ENCODE data around the gene ACER2.

Gene ACER2

DNA sequence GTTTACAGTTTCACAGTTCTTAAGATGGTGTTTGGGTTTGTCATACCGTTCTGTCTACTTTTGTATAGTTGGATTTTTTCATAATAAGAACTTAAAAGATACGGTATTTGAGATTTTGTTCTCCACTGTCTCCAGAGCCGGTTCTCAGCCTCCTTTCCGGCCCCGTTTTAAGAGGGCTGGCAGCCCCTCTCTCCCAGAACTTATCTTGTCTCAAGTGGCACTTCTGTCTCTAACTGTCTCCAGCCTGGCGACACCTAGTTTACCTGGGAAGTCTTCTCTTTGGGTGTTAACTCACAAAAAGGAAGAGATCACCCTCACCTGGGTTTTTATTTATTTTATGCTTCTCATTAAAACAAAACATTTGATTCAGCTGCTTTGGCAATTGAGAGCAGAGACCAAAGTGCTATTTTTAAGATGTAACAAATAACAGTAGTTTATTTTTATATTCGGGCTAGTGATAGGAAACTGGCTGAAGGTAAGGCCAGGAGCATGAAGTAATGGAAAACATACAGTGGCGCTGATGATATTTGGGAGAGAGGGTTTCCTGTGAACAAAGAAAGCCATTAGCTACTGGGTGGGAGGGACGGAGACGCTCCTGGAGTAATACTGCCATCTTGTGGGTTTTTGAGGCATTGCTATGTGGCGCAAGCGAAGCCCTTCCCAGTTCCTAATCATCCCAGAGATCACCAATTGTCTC, 48.3 kb downstream of the ACER2 start:
- TF ChIP-seq, protein P1, sequence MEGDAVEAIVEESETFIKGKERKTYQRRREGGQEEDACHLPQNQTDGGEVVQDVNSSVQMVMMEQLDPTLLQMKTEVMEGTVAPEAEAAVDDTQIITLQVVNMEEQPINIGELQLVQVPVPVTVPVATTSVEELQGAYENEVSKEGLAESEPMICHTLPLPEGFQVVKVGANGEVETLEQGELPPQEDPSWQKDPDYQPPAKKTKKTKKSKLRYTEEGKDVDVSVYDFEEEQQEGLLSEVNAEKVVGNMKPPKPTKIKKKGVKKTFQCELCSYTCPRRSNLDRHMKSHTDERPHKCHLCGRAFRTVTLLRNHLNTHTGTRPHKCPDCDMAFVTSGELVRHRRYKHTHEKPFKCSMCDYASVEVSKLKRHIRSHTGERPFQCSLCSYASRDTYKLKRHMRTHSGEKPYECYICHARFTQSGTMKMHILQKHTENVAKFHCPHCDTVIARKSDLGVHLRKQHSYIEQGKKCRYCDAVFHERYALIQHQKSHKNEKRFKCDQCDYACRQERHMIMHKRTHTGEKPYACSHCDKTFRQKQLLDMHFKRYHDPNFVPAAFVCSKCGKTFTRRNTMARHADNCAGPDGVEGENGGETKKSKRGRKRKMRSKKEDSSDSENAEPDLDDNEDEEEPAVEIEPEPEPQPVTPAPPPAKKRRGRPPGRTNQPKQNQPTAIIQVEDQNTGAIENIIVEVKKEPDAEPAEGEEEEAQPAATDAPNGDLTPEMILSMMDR (IDR thresholded peaks at IDR 0.05; ENCODE audit: extremely low read depth, missing control alignments), result peak; percentile 87

DNA sequence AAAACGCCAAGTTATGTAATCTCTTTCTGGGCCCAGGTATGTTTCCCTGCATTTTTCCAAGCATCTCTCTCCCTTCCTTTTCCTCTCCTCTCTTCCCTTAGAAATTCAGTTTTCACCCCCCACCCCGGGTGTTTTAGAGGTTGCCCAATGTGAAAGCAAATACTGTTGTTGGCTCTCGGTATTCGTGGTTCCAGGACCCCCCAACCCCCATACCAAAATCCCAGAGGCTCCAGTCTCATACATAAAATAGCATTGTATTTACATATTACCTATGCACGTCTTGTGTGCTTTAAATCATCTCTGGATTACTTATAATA, 48.8 kb downstream of the ACER2 start:
- DNase-seq (ENCODE audit: low spot score), result no peak
- TF ChIP-seq, protein P1 (IDR thresholded peaks at IDR 0.05; ENCODE audit: extremely low read depth, missing control alignments), result no peak

More for the DNA sequence above, 48.3 kb downstream of the ACER2 start:
- peak; percentile 82 for DNase-seq (ENCODE audit: low spot score)

DNA sequence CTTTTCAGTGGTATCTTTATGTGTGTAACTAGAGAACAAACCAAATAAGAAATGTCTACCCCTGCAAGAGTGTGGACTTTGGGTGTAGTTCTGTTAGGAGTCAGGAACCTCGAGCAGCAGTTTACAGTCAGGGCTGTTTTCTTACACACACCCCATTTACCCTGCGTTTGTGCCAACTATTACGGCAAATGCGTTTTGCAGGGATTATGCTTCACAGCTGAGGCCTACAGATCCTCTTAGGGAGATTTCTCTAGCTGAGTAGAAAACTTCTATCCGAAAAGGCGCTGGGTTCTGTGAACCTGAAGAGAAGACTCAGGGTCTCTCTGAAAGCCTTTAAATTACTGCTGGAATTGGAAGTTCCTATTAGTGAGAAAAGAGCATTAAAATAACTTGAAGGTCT, 51.4 kb downstream of the ACER2 start:
- DNase-seq (ENCODE audit: low spot score), result no peak
- TF ChIP-seq, protein P1 (IDR thresholded peaks at IDR 0.05; ENCODE audit: extremely low read depth, missing control alignments), result no peak

DNA sequence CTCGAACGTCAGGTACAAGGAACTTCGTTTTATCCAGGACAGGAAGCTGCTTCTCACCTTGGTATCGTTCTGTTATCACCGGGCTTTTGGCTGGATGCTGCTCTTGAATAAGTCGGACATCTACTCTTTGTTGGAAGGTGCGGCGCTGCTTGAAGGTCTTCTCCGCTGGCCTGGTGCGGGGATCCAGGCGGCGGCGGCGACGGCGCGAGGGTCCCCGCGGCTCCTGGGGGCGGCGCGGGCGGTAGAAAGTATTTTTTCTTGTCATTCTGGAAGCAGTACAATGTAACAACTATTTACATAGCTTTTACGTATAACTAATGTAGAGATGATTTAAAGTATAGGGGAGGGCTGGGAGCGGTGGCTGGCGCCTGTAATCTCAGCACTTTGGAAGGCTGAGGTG, 52.3 kb downstream of the ACER2 start:
- TF ChIP-seq, protein P1 (IDR thresholded peaks at IDR 0.05; ENCODE audit: extremely low read depth, missing control alignments), result no peak
- DNase-seq (ENCODE audit: low spot score), result no peak

DNA sequence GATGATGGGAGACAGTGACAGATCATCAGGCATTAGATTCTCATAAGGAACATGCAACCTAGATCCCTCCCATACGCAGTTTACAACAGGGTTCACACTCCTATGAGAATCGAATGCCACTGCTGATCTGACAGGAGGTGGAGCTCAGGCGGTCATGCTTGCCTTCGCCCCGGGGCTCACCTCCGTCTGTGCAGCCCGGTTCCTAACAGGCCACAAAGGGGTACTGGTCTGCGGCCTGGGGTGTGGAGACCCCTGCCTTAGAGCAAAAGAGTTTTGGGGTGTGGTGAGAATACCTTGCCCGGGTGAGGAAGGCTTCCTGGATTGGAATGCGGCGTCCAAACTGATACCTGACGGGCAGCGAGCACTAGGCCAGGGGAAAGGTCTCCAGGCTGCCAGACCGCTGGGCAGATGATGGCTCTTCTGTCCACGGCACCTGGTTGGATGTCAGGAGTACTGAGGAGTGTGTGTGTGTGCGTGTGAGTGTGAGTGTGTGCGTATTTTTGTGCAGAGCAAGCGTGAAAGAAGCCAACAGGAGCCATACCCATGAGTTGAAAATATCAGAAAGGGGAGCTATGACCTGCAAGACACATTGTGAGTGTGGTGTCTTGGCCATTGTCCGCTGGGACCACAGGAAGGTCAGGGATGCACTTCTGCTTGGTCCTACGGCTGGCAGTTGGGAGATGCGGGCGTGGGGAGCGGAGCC, 55.4 kb downstream of the ACER2 start:
- TF ChIP-seq, protein P1 (IDR thresholded peaks at IDR 0.05; ENCODE audit: extremely low read depth, missing control alignments), result no peak
- DNase-seq (ENCODE audit: low spot score), result no peak

DNA sequence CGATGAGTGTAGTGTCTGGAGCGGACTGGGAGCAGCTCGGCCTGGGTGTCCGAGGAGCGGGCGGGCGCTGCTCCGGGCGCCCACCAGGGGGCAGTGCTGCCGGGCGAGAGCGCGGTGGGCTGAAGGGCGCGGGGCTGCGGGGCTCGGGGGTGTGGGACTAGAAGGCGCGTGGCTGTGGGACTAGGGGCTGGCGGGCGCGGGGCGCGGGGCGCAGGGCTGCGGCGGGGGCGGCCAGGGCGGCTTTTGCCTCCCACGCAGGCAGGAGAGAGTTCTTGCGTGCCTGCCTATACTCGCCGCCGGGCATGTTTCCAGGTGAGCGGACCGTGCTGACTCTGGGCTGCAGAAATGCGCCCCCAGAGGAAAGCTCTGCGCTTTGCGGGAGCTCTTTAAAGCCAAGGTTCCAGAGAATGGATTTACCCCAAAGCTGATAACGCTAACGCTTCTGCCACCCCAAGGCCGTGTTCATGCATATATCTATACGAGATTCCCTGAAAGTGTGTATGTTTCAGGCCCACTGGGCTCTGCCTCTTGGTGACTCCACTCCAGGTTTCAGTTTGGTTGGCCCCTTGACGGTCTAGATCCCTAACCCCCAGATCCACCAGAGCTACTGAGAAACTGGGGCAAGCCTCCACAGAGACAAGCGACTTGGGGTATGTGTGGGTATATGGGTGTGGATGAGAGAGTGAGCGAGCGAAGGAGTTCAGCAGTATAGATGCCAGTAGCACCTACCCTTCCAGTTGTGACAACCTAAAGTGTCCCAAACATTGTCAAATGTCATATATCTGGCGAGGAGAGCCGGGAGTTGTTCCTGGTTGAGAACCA, 56.2 kb downstream of the ACER2 start:
- TF ChIP-seq, protein P1 (IDR thresholded peaks at IDR 0.05; ENCODE audit: extremely low read depth, missing control alignments), result peak; percentile 93
- peak; percentile 95 for DNase-seq (ENCODE audit: low spot score)

All from GM20000 (cell line).